Measurements from ENCODE around the gene SBNO2. TPM values are rescaled to one million over a fixed set of nuclear protein-coding genes. Genes with fewer than 3 reads are reported as not detected.

SBNO2 gene
- total RNA-seq, 1 donor from 2014 or later, result 54.0 TPM

GRCh38 chr19:1112268-1113029 lies 61.6 kb downstream of the SBNO2 start:
- TF ChIP-seq POLR2AphosphoS5 (IDR thresholded peaks at IDR 0.05; ENCODE audit: insufficient read depth in 1 of 2, low read depth in 1 of 2) (no peak), POLR2A (IDR thresholded peaks at IDR 0.05) (no peak)
- Histone ChIP-seq H3K4me3 (no peak overlapping the region), H3K36me3 (peaks cover 0 to 64% of the 10 kb centered on the region in 2 donors), H3K27ac (peak overlapping the region; percentile 84), H3K27me3 (no peaks in the 10 kb centered on the region), H3K4me1 (peaks cover 24% of the 10 kb centered on the region), H3K9me3 (no peaks in the 10 kb centered on the region)
- intact Hi-C loops (cut with DNase I), result loop anchor here (5.0 kb wide), 2 partner anchors 80 to 130 kb away; partner anchors contain the start of gene ATP5F1D
- no peak for DNase-seq (ENCODE audit: extremely low spot score in 2 of 2)

- DNase-seq (ENCODE audit: extremely low spot score in 2 of 2), result no peak
- Histone ChIP-seq H3K36me3 (peaks cover 0 to 64% of the 10 kb centered on the region in 2 donors), H3K27ac (peak overlapping the region; percentile 84), H3K9me3 (no peaks in the 10 kb centered on the region), H3K4me3 (no peak overlapping the region), H3K27me3 (no peaks in the 10 kb centered on the region), H3K4me1 (peaks cover 30% of the 10 kb centered on the region)
- intact Hi-C loops (cut with DNase I), result loop anchor here (5.0 kb wide), 2 partner anchors 81 to 131 kb away; partner anchors contain the start of gene ATP5F1D
- TF ChIP-seq POLR2A (IDR thresholded peaks at IDR 0.05) (no peak), CTCF (IDR thresholded peaks at IDR 0.05) (no peak), POLR2AphosphoS5 (IDR thresholded peaks at IDR 0.05; ENCODE audit: insufficient read depth in 1 of 2, low read depth in 1 of 2) (no peak)
These were observed 62.3 kb downstream of the SBNO2 start for GRCh38 chr19:1111641-1112267.

GRCh38 chr19:1110809-1111640 lies 63.0 kb downstream of the SBNO2 start:
- peaks cover 38% of the 10 kb centered on the region for H3K4me1 ChIP-seq
- TF ChIP-seq POLR2A (IDR thresholded peaks at IDR 0.05) (no peak), CTCF (IDR thresholded peaks at IDR 0.05) (no peak), POLR2AphosphoS5 (IDR thresholded peaks at IDR 0.05; ENCODE audit: insufficient read depth in 1 of 2, low read depth in 1 of 2) (no peak)

GRCh38 chr19:1109697-1110671 lies 64.1 kb downstream of the SBNO2 start:
- H3K36me3 ChIP-seq, result peaks cover 0 to 50% of the 10 kb centered on the region in 2 donors
- H3K27ac ChIP-seq, result no peak overlapping the region
- H3K9me3 ChIP-seq, result no peaks in the 10 kb centered on the region
- no peak for DNase-seq (ENCODE audit: extremely low spot score in 2 of 2)
- TF ChIP-seq CTCF (IDR thresholded peaks at IDR 0.05) (no peak), POLR2A (IDR thresholded peaks at IDR 0.05) (no peak), POLR2AphosphoS5 (IDR thresholded peaks at IDR 0.05; ENCODE audit: insufficient read depth in 1 of 2, low read depth in 1 of 2) (no peak)
- peaks cover 48% of the 10 kb centered on the region for H3K4me1 ChIP-seq
- intact Hi-C loops (cut with DNase I), result loop anchor here (5.0 kb wide), 2 partner anchors 82 to 132 kb away; partner anchors contain the start of gene ATP5F1D
- H3K4me3 ChIP-seq, result no peak overlapping the region
- no peaks in the 10 kb centered on the region for H3K27me3 ChIP-seq

More at GRCh38 chr19:1110809-1111640, 63.0 kb downstream of the SBNO2 start:
- Histone ChIP-seq H3K36me3 (peaks cover 0 to 60% of the 10 kb centered on the region in 2 donors), H3K27ac (peak overlapping the region; percentile 84), H3K9me3 (no peaks in the 10 kb centered on the region), H3K27me3 (no peaks in the 10 kb centered on the region), H3K4me3 (no peak overlapping the region)
- intact Hi-C loops (cut with DNase I), result loop anchor here (5.0 kb wide), 2 partner anchors 81 to 131 kb away; partner anchors contain the start of gene ATP5F1D
- no peak for DNase-seq (ENCODE audit: extremely low spot score in 2 of 2)

All from vagina (tissue), 2 donors.